Activated CD4-positive, alpha-beta T cell treated with anti-CD3 and anti-CD28 coated beads, Interleukin-2, amount 50 U/mL, for 1 hour (primary cell): ENCODE measurements around the gene CRYBB3.
"Not testable (repeated sequence)": the region's sequence is repeated elsewhere in the genome, so short reads cannot be mapped to it uniquely, and the experiment has no call there.

ENCODE experiments used
- DNase-seq: peaks from one replicate; pipeline ENCODE4 v3.0.0-alpha.2; 2020

CRYBB3 gene

GRCh38 chr22:25207553-25208157, 8.0 kb downstream of the CRYBB3 start:
- DNase-seq, result no peak

GRCh38 chr22:25208328-25208727, 8.7 kb downstream of the CRYBB3 start:
- no peak for DNase-seq

GRCh38 chr22:25208743-25209505, 9.3 kb downstream of the CRYBB3 start:
- DNase-seq, result no peak

- no peak for DNase-seq
These were observed 11.1 kb downstream of the CRYBB3 start for GRCh38 chr22:25210793-25211192.

- no peak for DNase-seq
These were observed 12.7 kb downstream of the CRYBB3 start for GRCh38 chr22:25212337-25212736.

- no peak for DNase-seq
These were observed 13.6 kb downstream of the CRYBB3 start for GRCh38 chr22:25213221-25213620.

GRCh38 chr22:25216230-25216629, 16.6 kb downstream of the CRYBB3 start:
- no peak for DNase-seq

- DNase-seq, result no peak
These were observed 19.6 kb downstream of the CRYBB3 start, which contains the start of gene CRYBB2 for GRCh38 chr22:25219211-25219689. TSS of gene CRYBB2 (plus strand) at chr22:25219639. CDS start at chr22:25221430, 1,791 bp downstream.

GRCh38 chr22:25219948-25220442, 20.3 kb downstream of the CRYBB3 start:
- DNase-seq, result no peak

GRCh38 chr22:25221790-25222189, 22.1 kb downstream of the CRYBB3 start:
- no peak for DNase-seq

- no peak for DNase-seq
These were observed 23.7 kb downstream of the CRYBB3 start for GRCh38 chr22:25223269-25223850.

GRCh38 chr22:25228822-25229221, 29.2 kb downstream of the CRYBB3 start:
- DNase-seq, result no peak

GRCh38 chr22:25230760-25231159, 31.1 kb downstream of the CRYBB3 start:
- DNase-seq, result not testable (repeated sequence)

- no peak for DNase-seq
These were observed 32.6 kb downstream of the CRYBB3 start for GRCh38 chr22:25232301-25232700.

GRCh38 chr22:25233706-25234105, 34.0 kb downstream of the CRYBB3 start:
- not testable (repeated sequence) for DNase-seq

- peak; percentile 41 for DNase-seq
These were observed 36.1 kb downstream of the CRYBB3 start for GRCh38 chr22:25235547-25236290.

- DNase-seq, result no peak
These were observed 36.8 kb downstream of the CRYBB3 start for GRCh38 chr22:25236417-25236816.

GRCh38 chr22:25237503-25237902, 37.8 kb downstream of the CRYBB3 start:
- no peak for DNase-seq

- not testable (repeated sequence) for DNase-seq
These were observed 38.4 kb downstream of the CRYBB3 start for GRCh38 chr22:25238058-25238457.

GRCh38 chr22:25255169-25255568, 55.5 kb downstream of the CRYBB3 start:
- not testable (repeated sequence) for DNase-seq
